Activated CD4-positive, alpha-beta T cell treated with anti-CD3 and anti-CD28 coated beads, Interleukin-2, amount 50 U/mL, for 24 hours (primary cell): Measurements from ENCODE around the gene CRYGC.

Experiments
- DNase-seq, 2 donors: peaks; one replicate each; pipeline ENCODE4 v3.0.0-alpha.2; 2020; ENCODE audit warnings: low read depth in 1 of 2, low spot score in 1 of 2

CRYGC gene

DNA sequence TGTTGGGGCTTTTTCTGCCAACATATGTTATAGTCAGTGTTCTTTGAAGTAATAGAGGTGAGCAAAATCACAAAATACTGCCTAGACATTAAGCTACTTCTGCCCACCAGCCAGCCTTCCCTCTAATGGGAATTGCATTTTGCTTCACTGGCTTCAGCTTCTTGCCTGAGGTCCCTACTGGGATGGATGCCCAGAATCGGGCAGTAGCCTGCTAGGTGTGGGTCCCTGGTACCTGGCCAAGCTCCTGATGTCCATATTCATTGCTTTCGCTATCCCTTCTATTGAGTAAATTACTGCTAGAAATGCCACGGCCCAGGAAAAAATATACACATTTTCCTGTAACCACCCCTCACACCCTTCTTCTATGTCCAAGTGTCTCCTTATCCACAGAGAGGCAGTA, 32.3 kb downstream of the CRYGC start:
- no peak for DNase-seq

DNA sequence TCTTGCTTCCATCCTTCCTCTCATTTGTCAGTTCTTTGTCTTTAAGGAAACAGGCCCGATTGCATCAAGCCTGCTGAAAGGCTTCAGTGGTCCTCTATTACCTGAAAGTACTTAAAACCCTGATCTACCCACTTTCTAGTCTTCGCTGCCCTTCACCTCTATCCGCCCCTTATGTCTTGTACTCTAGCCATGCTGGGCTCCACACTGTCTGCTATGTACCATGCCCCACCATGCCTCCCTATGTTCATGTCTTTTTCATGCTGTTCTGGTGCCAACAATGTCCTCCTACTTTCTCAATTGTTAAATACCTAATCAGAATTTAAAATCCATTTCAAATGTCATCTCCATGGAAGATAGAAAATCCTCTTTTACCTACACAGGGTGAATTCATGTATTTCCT, 33.5 kb downstream of the CRYGC start:
- DNase-seq, result no peak

DNA sequence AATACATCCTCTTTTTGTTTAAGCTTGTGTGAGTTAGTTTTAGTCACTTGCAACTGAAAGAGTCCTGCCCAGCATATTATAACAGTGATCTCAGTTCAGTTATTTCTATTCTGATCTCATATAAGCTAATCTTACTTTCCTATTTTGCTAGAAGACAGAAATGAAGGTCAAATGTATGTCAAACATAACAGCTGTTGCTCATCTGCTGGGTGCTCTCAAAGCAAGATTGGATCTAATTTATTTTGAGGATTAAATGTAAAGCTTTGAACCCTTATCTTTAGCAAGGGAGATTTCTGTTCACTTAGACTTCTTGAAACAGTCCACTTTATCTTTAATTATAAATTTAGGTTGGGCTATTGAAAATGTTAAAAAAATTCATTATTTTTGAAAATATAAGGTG, 36.5 kb downstream of the CRYGC start:
- DNase-seq, result no peak

DNA sequence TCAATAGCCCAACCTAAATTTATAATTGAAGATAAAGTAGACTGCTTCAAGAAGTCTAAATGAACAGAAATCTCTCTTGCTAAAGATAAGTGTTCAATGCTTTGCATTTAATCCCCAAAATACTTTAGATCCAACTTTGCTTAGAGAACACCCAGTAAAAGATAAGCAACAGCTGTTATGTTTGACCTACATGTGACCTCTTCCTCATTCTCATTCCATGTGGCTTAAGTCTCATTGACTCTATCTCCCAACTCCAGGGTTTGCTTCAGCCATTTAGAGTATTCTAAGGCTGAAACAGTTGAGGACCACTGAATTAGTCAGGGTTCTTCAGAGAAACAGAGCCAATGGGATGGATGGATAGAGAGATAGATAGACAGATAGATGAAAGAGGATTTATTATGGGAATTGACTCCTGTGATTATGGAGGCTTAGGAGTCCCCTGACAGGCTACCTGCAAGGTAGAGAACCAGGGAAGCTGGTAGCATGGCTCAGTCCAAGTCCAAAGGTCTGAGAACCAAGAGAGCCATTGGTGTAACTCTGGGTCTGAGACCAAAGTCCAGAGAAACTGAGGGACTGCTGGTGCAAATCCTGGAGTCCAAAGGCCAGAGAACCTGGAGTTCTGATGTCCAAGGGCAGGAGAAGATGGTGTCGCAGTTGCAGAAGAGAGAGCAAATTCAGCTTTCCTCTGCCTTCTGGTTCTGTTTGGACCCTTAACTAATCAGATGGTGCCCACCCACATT, 37.4 kb downstream of the CRYGC start:
- DNase-seq, result no peak

DNA sequence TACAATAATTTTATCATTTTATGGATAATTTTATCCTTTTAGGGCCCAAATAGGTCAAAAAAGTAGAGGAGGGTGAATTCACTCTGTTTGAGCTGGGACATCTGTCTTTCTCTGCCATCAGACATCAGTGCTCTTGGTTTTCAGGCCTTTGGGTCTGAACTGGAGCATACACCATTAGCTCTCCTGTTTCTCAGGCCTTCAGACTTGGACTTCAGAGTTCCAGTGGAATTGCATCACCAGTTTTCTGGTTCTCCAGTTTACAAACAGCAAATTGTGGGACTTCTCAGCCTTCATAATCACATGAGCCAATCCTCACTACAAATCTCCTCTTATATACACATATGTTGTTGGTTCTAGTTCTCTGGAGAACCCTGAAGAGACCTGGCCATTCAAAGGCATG, 39.2 kb downstream of the CRYGC start:
- no peak for DNase-seq

DNA sequence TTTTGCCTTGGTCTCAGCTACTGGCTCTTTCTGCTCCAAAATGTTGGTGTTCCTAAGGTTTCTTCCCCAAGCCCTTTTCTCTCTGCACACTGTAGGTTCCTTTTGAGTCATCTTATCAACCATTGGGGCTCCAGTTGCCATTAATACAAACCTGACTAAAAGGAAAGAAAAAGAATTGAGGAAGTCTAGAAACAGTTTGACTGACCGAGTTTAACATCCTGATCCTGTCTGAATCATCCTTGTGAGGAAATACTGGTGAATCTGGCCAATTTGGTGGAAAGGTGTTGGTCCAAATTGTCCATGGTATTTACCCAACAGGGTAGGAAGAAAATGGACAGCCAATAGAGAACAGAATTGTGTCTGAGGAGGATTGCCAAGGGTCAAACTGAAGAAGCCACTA, 43.6 kb downstream of the CRYGC start:
- no peak for DNase-seq

DNA sequence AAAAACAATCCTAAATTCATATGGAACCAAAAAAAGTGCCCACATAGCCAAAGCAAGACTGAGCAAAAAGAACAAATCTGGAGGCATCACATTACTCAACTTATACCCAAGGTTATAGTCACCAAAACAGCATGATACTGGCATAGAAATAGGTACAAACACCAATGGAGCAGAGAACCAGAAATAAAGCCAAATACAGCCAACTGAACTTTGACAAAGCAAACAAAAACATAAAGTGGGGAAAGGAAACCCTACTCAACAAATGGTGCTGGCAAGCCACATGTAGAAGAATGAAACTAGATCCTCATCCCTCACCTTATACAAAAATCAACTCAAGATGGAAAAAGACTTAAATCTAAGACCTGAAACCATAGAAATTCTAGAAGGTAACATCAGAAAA, 45.8 kb downstream of the CRYGC start:
- DNase-seq, result no peak
